ENCODE results near the gene PRKCQ.
"Not testable (repeated sequence)": the region's sequence is repeated elsewhere in the genome, so short reads cannot be mapped to it uniquely, and the experiment has no call there.

PRKCQ gene

GRCh38 chr10:6497620-6498019 lies 82.5 kb downstream of the PRKCQ start:
- no peak for FAIRE-seq

GRCh38 chr10:6494936-6495592 lies 85.0 kb downstream of the PRKCQ start:
- no peak for FAIRE-seq

More at GRCh38 chr10:6497620-6498019, 82.5 kb downstream of the PRKCQ start:
- DNase-seq (ENCODE audit: insufficient read length, low spot score) = no peak

GRCh38 chr10:6494442-6494819 lies 85.6 kb downstream of the PRKCQ start:
- DNase-seq (ENCODE audit: insufficient read length, low spot score) (no peak), FAIRE-seq (no peak)

More at GRCh38 chr10:6494936-6495592, 85.0 kb downstream of the PRKCQ start:
- DNase-seq (ENCODE audit: insufficient read length, low spot score) = no peak

- FAIRE-seq = no peak
These were observed 86.3 kb downstream of the PRKCQ start for GRCh38 chr10:6493521-6494441.

GRCh38 chr10:6492896-6493295 lies 87.2 kb downstream of the PRKCQ start:
- DNase-seq (ENCODE audit: insufficient read length, low spot score) (no peak), FAIRE-seq (no peak)

More at GRCh38 chr10:6493521-6494441, 86.3 kb downstream of the PRKCQ start:
- peak; percentile 19 for DNase-seq (ENCODE audit: insufficient read length, low spot score)

- no peak for DNase-seq (ENCODE audit: insufficient read length, low spot score)
- FAIRE-seq = no peak
These were observed 88.1 kb downstream of the PRKCQ start for GRCh38 chr10:6491841-6492609.

- no peak for FAIRE-seq
These were observed 89.5 kb downstream of the PRKCQ start for GRCh38 chr10:6490614-6491013.

GRCh38 chr10:6487920-6488319 lies 92.2 kb downstream of the PRKCQ start:
- FAIRE-seq = no peak
- DNase-seq (ENCODE audit: insufficient read length, low spot score) = no peak

More at GRCh38 chr10:6490614-6491013, 89.5 kb downstream of the PRKCQ start:
- no peak for DNase-seq (ENCODE audit: insufficient read length, low spot score)

- FAIRE-seq (no peak), DNase-seq (ENCODE audit: insufficient read length, low spot score) (no peak)
These were observed 93.8 kb downstream of the PRKCQ start for GRCh38 chr10:6486309-6486708.

GRCh38 chr10:6482737-6483357 lies 97.2 kb downstream of the PRKCQ start:
- FAIRE-seq (no peak), DNase-seq (ENCODE audit: insufficient read length, low spot score) (no peak)

- DNase-seq (ENCODE audit: insufficient read length, low spot score) (no peak), FAIRE-seq (no peak)
These were observed 101.4 kb downstream of the PRKCQ start for GRCh38 chr10:6478722-6479121.

GRCh38 chr10:6476989-6477388 lies 103.1 kb downstream of the PRKCQ start:
- no peak for DNase-seq (ENCODE audit: insufficient read length, low spot score)

GRCh38 chr10:6474871-6475270 lies 105.2 kb downstream of the PRKCQ start:
- DNase-seq (ENCODE audit: insufficient read length, low spot score) = no peak
- FAIRE-seq = no peak

More at GRCh38 chr10:6476989-6477388, 103.1 kb downstream of the PRKCQ start:
- FAIRE-seq = no peak

GRCh38 chr10:6473901-6474370 lies 106.1 kb downstream of the PRKCQ start:
- no peak for FAIRE-seq
- DNase-seq (ENCODE audit: insufficient read length, low spot score) = no peak

- no peak for FAIRE-seq
- no peak for DNase-seq (ENCODE audit: insufficient read length, low spot score)
These were observed 106.6 kb downstream of the PRKCQ start for GRCh38 chr10:6473430-6473829.

GRCh38 chr10:6472710-6473005 lies 107.4 kb downstream of the PRKCQ start:
- not testable (repeated sequence) for FAIRE-seq; DNase-seq (ENCODE audit: insufficient read length, low spot score)

GRCh38 chr10:6470894-6471618 lies 109.0 kb downstream of the PRKCQ start:
- FAIRE-seq (no peak), DNase-seq (ENCODE audit: insufficient read length, low spot score) (no peak)

- no peak for DNase-seq (ENCODE audit: insufficient read length, low spot score)
- FAIRE-seq = no peak
These were observed 110.4 kb downstream of the PRKCQ start for GRCh38 chr10:6469661-6470060.

- no peak for FAIRE-seq
- no peak for DNase-seq (ENCODE audit: insufficient read length, low spot score)
These were observed 114.0 kb downstream of the PRKCQ start for GRCh38 chr10:6465854-6466601.

Measured in HTR-8/SVneo (cell line).